GM12801 (cell line): ENCODE results near the gene AFF1.

Experiments
- CTCF ChIP-seq: IDR thresholded peaks from one replicate; pipeline ENCODE4 v1.5.1; 2011; ENCODE audit warnings: control low read depth; ENCODE audit not compliant: insufficient read length; ENCODE audit errors: extremely low read depth

AFF1 gene

DNA sequence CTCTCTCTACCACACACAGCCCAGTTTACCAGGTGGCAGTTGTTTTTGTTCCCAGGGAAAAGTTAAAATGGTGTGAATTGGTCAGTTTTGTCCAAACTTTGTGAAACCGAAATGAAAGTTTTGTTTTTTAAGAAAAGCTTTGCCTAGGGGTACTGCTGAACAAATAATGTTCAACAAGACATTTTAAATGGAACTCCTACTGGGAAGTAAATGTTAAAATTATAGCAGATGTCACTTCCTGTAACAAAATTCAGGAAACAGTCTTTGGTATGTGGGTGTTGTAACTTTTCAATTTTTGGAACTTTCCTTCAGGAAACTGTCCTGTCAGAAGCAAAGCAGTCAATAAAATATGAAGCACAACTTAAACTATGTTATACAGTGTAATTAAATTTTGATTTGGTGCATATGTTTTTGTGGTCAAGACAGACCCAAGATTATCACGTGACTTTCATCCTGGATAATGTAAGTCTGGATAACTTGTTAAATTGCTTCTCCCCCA lies 79.5 kb downstream of the AFF1 start:
- no peak for TF ChIP-seq CTCF

GRCh38 chr4:87015416-87015815 lies 80.6 kb downstream of the AFF1 start:
- TF ChIP-seq CTCF = no peak

- TF ChIP-seq CTCF = no peak
Measured at GRCh38 chr4:87017580-87018342, 83.0 kb downstream of the AFF1 start.

GRCh38 chr4:87018753-87019152 lies 83.9 kb downstream of the AFF1 start:
- TF ChIP-seq CTCF = no peak

DNA sequence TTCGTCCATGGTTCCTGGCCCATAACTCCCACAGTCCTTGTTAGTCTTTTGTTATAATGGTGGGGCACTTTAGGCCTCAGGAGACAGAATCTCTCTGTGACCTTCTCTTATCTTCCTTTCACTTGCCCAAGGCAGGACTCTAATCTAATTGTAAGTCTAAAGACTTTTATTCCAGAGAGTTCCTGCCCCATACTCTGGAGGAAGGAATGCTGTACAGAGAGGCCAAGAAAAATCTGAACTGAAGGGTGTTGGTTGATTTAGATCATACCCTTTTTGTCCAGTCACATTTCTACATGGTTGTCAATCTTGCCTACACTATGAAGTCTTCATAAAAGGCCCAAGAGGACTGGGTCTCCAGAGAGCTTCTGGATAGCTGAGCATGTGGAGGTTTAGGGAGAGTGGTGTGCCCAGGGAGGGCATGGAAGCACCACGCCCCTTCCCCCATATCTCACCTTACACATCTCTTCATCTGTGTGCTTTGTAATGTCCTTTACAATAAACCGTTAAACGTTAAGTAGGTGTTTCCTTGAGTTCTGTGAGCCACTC lies 84.5 kb downstream of the AFF1 start:
- no peak for TF ChIP-seq CTCF

GRCh38 chr4:87019898-87020297 lies 85.1 kb downstream of the AFF1 start:
- no peak for TF ChIP-seq CTCF

- TF ChIP-seq CTCF = no peak
Measured at GRCh38 chr4:87024201-87024600, 89.4 kb downstream of the AFF1 start.
